ENCODE data around the gene APIP.

Gene APIP

GRCh38 chr11:34865261-34865660, 50.9 kb downstream of the APIP start:
- no peaks in the 10 kb centered on the region for H3K9me2 ChIP-seq (ENCODE audit: low read depth, low read length)
- no peak overlapping the region for H3K27ac ChIP-seq (ENCODE audit: low read depth, low read length, poor library complexity, severe bottlenecking)
- no peaks in the 10 kb centered on the region for H3K9me3 ChIP-seq (ENCODE audit: low read length)
- H3K9ac ChIP-seq (ENCODE audit: low read length): no peak overlapping the region
- H4K20me1 ChIP-seq (ENCODE audit: insufficient read depth, low read length): no peaks in the 10 kb centered on the region
- H3K36me3 ChIP-seq (ENCODE audit: insufficient read depth, low read length): no peaks in the 10 kb centered on the region
- H3K4me2 ChIP-seq (ENCODE audit: low read length): no peak overlapping the region
- TF ChIP-seq CTCF (IDR thresholded peaks at IDR 0.05; ENCODE audit: low read length) (no peak), EZH2 (IDR thresholded peaks at IDR 0.05; ENCODE audit: borderline replicate concordance, low read length) (no peak)
- no peak overlapping the region for H3K4me3 ChIP-seq (ENCODE audit: low read depth, low read length, poor library complexity, severe bottlenecking)
- no peaks in the 10 kb centered on the region for H3K4me1 ChIP-seq (ENCODE audit: insufficient read depth, low read length, severe bottlenecking)
- no peaks in the 10 kb centered on the region for H3K27me3 ChIP-seq (ENCODE audit: insufficient read depth, low read length)
- no peaks in the 10 kb centered on the region for H3F3A ChIP-seq (ENCODE audit: insufficient read depth, low read length)
- H3K79me2 ChIP-seq (ENCODE audit: insufficient read depth, low read length): no peaks in the 10 kb centered on the region
- no peak overlapping the region for H2AFZ ChIP-seq (ENCODE audit: low read length)

GRCh38 chr11:34864424-34864823, 51.8 kb downstream of the APIP start:
- TF ChIP-seq EZH2 (IDR thresholded peaks at IDR 0.05; ENCODE audit: borderline replicate concordance, low read length) (no peak), CTCF (IDR thresholded peaks at IDR 0.05; ENCODE audit: low read length) (no peak)
- no peaks in the 10 kb centered on the region for H3K9me2 ChIP-seq (ENCODE audit: low read depth, low read length)
- no peaks in the 10 kb centered on the region for H3K9me3 ChIP-seq (ENCODE audit: low read length)
- no peaks in the 10 kb centered on the region for H3F3A ChIP-seq (ENCODE audit: insufficient read depth, low read length)
- H3K36me3 ChIP-seq (ENCODE audit: insufficient read depth, low read length): no peaks in the 10 kb centered on the region
- no peaks in the 10 kb centered on the region for H4K20me1 ChIP-seq (ENCODE audit: insufficient read depth, low read length)
- no peak overlapping the region for H3K4me2 ChIP-seq (ENCODE audit: low read length)
- no peak overlapping the region for H3K4me3 ChIP-seq (ENCODE audit: low read depth, low read length, poor library complexity, severe bottlenecking)
- H3K27me3 ChIP-seq (ENCODE audit: insufficient read depth, low read length): no peaks in the 10 kb centered on the region
- no peaks in the 10 kb centered on the region for H3K4me1 ChIP-seq (ENCODE audit: insufficient read depth, low read length, severe bottlenecking)
- no peak overlapping the region for H2AFZ ChIP-seq (ENCODE audit: low read length)
- H3K9ac ChIP-seq (ENCODE audit: low read length): no peak overlapping the region
- H3K27ac ChIP-seq (ENCODE audit: low read depth, low read length, poor library complexity, severe bottlenecking): no peak overlapping the region
- H3K79me2 ChIP-seq (ENCODE audit: insufficient read depth, low read length): no peaks in the 10 kb centered on the region

GRCh38 chr11:34863048-34863447, 53.1 kb downstream of the APIP start:
- no peaks in the 10 kb centered on the region for H3K9me2 ChIP-seq (ENCODE audit: low read depth, low read length)
- H4K20me1 ChIP-seq (ENCODE audit: insufficient read depth, low read length): no peaks in the 10 kb centered on the region
- no peak overlapping the region for H3K9ac ChIP-seq (ENCODE audit: low read length)
- no peaks in the 10 kb centered on the region for H3K36me3 ChIP-seq (ENCODE audit: insufficient read depth, low read length)
- no peaks in the 10 kb centered on the region for H3F3A ChIP-seq (ENCODE audit: insufficient read depth, low read length)
- H3K27me3 ChIP-seq (ENCODE audit: insufficient read depth, low read length): no peaks in the 10 kb centered on the region
- no peak overlapping the region for H3K27ac ChIP-seq (ENCODE audit: low read depth, low read length, poor library complexity, severe bottlenecking)
- TF ChIP-seq CTCF (IDR thresholded peaks at IDR 0.05; ENCODE audit: low read length): no peak
- no peak for TF ChIP-seq EZH2 (IDR thresholded peaks at IDR 0.05; ENCODE audit: borderline replicate concordance, low read length)
- H3K4me1 ChIP-seq (ENCODE audit: insufficient read depth, low read length, severe bottlenecking): no peaks in the 10 kb centered on the region
- no peaks in the 10 kb centered on the region for H3K79me2 ChIP-seq (ENCODE audit: insufficient read depth, low read length)
- no peak overlapping the region for H3K4me3 ChIP-seq (ENCODE audit: low read depth, low read length, poor library complexity, severe bottlenecking)
- no peaks in the 10 kb centered on the region for H3K9me3 ChIP-seq (ENCODE audit: low read length)
- H3K4me2 ChIP-seq (ENCODE audit: low read length): no peak overlapping the region
- no peak overlapping the region for H2AFZ ChIP-seq (ENCODE audit: low read length)
